PFSK-1 (cell line): ENCODE data around the gene EHD3.

Experiments used
- FOXP2 ChIP-seq: optimal IDR thresholded peaks from 2 replicates; pipeline ENCODE3; 2011; ENCODE audit warnings: borderline replicate concordance, control low read depth, inconsistent platforms; ENCODE audit not compliant: insufficient read depth; ENCODE audit errors: extremely low read length, extremely low read depth
- POLR2AphosphoS5 ChIP-seq: IDR thresholded peaks from 2 replicates; pipeline ENCODE4 v1.6.1; 2012; ENCODE audit warnings: low read depth, mild to moderate bottlenecking, control low read depth, low read length, moderate library complexity
- SIN3A ChIP-seq: IDR thresholded peaks from 2 replicates; pipeline ENCODE4 v1.6.1; 2012; ENCODE audit warnings: mild to moderate bottlenecking, low read length, moderate library complexity, borderline replicate concordance; ENCODE audit not compliant: insufficient read depth
- TAF1 ChIP-seq: IDR thresholded peaks from 2 replicates; pipeline ENCODE4 v1.6.1; 2012; ENCODE audit warnings: low read length, control low read depth, borderline replicate concordance; ENCODE audit not compliant: insufficient read depth
- TF ChIP-seq, protein P1 (sequence below), 2 experiments: IDR thresholded peaks; 2 replicates each; pipeline versions ENCODE4 v1.6.1 to v1.8.0; 2011 to 2012; ENCODE audit warnings: low read depth in 2 of 2, low read length in 2 of 2, control low read depth in 1 of 2, inconsistent platforms in 1 of 2, mild to moderate bottlenecking in 1 of 2, moderate library complexity in 1 of 2; ENCODE audit not compliant: insufficient read depth in 1 of 2

The EHD3 gene

DNA sequence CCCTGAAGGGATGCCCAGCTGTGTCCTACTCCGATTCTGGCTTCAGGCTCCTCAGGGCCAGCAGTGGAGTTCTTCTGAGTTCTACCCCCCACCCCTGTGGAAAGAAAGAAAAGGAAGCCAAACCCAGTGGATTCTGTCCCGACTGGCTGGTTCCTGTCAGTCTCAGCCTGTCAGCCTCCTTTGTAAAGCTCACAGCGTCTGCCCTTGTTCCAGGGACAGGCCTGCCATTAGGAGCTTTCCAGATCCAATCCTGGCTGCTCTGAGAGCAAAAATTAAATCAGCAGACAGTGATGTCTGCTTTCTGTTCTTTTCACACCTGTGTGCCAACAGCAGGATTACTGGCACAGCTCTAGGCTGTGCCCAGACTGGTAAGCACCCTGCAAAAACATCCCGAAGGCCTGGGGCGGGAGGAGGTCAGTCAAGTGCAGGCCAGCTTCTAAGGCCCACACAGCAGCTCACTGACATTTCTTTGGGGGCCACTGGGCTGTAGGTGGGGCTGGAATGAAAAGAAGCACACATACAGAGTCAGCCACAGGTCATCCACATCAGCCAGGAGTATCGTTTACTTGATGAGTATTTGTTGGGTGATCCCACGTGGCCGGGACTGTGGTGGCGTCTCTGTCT lies 69.1 kb downstream of the EHD3 start:
- TF ChIP-seq FOXP2 (no peak), POLR2AphosphoS5 (no peak), TAF1 (no peak), SIN3A (no peak)
- TF ChIP-seq, protein P1, sequence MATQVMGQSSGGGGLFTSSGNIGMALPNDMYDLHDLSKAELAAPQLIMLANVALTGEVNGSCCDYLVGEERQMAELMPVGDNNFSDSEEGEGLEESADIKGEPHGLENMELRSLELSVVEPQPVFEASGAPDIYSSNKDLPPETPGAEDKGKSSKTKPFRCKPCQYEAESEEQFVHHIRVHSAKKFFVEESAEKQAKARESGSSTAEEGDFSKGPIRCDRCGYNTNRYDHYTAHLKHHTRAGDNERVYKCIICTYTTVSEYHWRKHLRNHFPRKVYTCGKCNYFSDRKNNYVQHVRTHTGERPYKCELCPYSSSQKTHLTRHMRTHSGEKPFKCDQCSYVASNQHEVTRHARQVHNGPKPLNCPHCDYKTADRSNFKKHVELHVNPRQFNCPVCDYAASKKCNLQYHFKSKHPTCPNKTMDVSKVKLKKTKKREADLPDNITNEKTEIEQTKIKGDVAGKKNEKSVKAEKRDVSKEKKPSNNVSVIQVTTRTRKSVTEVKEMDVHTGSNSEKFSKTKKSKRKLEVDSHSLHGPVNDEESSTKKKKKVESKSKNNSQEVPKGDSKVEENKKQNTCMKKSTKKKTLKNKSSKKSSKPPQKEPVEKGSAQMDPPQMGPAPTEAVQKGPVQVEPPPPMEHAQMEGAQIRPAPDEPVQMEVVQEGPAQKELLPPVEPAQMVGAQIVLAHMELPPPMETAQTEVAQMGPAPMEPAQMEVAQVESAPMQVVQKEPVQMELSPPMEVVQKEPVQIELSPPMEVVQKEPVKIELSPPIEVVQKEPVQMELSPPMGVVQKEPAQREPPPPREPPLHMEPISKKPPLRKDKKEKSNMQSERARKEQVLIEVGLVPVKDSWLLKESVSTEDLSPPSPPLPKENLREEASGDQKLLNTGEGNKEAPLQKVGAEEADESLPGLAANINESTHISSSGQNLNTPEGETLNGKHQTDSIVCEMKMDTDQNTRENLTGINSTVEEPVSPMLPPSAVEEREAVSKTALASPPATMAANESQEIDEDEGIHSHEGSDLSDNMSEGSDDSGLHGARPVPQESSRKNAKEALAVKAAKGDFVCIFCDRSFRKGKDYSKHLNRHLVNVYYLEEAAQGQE (IDR thresholded peaks at IDR 0.05; ENCODE audit: insufficient read depth in 1 of 2, low read depth in 2 of 2, low read length in 2 of 2), result no peak

DNA sequence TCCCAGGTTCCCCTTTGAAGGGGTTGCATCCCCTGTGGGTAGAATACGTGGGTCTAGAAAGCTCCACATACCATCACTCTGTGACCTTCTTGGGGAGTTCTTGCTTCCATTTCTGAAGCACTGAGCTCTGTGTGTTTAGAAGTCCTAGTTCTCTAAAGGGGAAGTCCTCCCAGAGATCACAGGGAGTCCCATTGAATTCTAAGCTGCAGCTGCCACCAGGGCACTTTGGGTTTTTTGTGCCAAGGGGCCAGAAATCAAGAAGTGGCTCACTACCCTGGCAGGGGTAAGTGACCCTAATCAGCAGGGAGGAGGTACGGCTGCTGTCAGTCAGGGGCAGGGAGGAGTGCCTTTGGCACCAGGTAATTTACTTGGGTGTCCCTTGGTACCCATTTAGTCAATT lies 70.9 kb downstream of the EHD3 start:
- TF ChIP-seq POLR2AphosphoS5 (no peak), FOXP2 (no peak), SIN3A (no peak), TAF1 (no peak)
- TF ChIP-seq, protein P1 (IDR thresholded peaks at IDR 0.05; ENCODE audit: insufficient read depth in 1 of 2, low read depth in 2 of 2, low read length in 2 of 2), result no peak

- TF ChIP-seq, protein P1 (IDR thresholded peaks at IDR 0.05; ENCODE audit: insufficient read depth in 1 of 2, low read depth in 2 of 2, low read length in 2 of 2), result no peak
- TF ChIP-seq TAF1 (no peak), POLR2AphosphoS5 (no peak), SIN3A (no peak)
Observed at GRCh38 chr2:31312898-31313297, 78.9 kb downstream of the EHD3 start.

DNA sequence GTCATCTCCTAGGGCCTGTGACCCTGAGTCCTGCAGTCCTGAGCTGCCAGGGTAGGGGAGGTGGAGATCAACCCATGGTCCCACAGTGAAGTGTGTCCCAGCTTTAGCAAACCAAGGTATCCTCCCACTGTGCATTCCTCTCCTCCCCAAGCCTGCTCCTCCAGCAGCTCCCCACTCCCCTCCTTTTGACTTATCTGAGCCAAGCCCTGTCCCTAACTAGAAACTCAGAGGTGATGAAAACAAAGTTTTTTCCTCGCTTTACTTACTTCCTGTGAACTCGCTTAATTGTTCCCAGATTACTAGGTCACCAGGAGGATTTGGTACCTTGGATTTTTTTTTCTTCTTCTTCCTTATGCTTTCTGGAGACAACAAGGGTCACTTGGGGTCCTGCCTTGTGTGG lies 80.8 kb downstream of the EHD3 start:
- TF ChIP-seq TAF1, result no peak
- TF ChIP-seq, protein P1 (IDR thresholded peaks at IDR 0.05; ENCODE audit: insufficient read depth in 1 of 2, low read depth in 2 of 2, low read length in 2 of 2), result no peak
- no peak for TF ChIP-seq FOXP2

DNA sequence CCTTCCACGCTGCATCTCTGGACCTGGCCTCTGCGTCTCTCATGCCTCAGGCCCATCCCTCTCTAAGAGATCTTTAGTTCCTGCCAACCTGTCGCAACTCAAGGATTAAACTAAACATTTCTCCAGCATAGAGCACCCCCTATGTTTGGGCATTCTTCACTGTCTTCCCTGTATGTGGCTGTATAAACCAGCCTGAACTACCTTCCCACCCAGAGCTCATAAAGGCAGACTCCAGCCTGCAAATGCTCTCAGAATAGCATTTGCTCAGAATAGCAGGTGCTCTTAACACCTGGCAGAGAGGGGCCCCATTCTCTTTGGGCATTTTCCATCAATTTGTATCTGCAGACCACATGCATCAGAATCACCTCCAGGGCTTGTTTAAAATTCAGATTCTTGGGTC lies 83.4 kb downstream of the EHD3 start:
- TF ChIP-seq SIN3A (no peak), POLR2AphosphoS5 (no peak)
- TF ChIP-seq, protein P1 (IDR thresholded peaks at IDR 0.05; ENCODE audit: insufficient read depth in 1 of 2, low read depth in 2 of 2, low read length in 2 of 2), result no peak
